Measurements from ENCODE around the gene NLGN1.
"Not testable (repeated sequence)": the region's sequence is repeated elsewhere in the genome, so short reads cannot be mapped to it uniquely, and the experiment has no call there.

Gene NLGN1

DNA sequence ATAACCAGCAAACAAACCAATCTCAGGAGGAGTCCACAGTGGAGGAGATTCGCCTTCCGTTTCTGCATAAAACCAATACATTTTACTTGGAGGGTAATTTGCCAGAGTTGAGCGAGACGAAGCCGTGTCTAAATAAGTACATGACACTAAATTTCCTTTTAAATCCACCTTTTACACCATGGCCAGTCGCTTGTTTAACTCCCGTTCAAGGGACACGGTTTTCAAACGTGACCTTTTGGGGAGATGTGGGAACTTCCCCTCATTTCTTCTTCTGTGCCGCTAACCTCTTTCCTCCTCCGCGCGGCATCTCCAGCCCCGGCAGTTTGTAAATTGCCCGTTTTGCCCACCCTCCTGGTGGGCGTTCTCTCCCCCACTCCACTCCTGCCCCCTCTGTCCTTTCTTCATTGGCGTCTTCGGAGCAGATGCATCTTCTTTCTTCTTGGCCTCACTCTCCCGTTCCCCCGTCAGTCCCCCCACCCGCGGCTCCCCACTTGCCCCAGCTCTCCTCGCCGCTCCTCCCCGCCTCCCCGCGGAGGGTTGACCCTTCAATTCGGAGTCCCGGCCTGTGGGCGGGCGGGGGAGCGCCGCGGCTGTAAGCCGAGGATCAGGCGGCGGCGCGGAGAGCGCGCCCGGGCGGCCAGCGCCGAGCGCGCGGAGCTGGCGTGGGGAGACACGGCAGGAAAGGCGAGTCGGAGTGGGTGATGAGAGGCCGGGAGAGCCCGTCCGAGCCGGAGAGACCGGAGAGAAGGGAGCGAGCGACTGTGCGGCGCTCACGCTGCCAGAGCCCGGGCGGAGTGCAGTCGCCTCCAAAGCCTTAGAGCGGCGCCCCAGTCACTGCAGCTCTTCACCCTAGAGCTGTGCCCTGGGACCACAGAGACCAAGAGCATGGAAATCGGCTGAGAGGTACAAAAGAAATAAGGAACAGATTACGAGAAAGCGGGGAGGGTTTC lies at the start of gene NLGN1:
Gene NLGN1 (plus strand): TSS at position 584 of the 950 bp plus-strand sequence.
- DNase-seq (ENCODE audit: low read depth in 2 of 2), result no peak

DNA sequence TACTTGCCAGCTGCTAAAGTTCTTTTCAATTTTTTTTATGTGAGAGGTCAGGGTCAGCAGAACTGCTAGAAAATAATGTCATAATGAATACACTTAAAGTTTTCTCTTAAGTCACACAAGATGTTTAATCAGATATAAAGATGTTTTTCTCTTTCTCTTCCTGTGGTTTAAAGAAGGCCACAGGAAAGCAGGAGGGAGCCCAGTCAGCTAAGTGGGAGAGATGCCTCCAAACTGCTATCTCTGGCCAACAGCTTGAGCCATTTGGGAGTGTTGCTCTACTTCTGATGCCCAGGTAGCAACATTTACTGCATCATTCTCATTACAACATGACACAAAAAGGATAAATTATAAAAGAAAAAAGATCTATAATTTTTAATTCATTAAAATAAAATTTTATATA lies 45.7 kb upstream of the NLGN1 start:
- no peak for DNase-seq (ENCODE audit: low read depth in 2 of 2)

DNA sequence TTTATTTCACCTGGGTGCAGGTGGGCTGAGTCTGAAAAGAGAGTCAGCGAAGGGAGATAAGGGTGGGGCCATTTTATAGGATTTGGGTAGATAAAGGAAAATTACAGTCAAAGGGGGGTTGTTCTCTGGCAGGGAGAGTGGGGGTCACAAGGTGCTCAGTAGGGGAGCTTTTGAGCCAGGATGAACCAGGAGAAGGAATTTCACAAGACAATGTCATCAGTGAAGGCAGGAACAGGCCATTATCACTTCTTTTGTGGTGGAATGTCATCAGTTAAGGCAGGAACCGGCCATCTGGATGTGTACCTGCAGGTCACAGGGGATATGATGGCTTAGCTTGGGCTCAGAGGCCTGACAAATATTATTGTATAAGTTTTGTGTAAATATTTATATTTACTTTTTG lies 44.4 kb upstream of the NLGN1 start:
- DNase-seq (ENCODE audit: low read depth in 2 of 2), result not testable (repeated sequence)

DNA sequence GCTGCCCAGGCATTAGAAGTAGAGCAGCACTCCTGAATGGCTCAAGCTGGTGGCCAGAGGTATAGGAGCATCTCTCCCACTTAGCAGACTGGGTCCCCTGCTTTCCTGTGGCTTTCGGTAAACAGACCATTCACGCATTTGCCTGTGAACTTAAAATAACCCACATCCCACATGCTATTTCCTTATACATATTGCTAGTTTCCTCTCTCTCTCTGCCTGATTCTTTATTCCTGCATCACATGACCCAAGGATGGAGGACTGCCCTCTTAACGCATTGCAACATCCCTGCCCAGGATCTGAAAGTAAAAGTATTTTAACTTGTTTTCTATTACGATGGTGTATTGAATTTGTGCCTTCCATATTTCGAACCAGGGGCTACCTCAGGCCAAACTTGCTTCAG lies 43.4 kb upstream of the NLGN1 start:
- DNase-seq (ENCODE audit: low read depth in 2 of 2), result no peak

- DNase-seq (ENCODE audit: low read depth in 2 of 2), result no peak
Observed at GRCh38 chr3:173371848-173372487, 25.6 kb upstream of the NLGN1 start.

DNA sequence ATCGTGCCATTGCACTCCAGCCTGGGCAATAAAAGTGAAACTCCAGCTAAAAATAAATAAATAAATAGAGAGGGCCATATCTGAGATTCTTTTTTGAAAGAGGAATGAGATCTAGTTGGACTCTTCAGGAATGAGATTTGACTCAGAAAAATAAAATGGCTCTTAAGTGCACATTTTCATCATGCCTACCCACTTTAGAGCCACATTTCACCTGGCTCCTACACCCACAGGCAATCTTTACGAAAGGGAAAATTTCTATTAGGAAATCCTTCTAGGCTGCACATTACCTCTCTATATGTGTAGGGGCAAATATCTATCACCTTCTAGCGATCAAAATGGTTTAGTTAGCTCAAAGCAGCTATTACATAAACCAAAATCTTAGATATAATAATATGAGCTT lies 16.9 kb upstream of the NLGN1 start:
- DNase-seq (ENCODE audit: low read depth in 2 of 2), result no peak

DNA sequence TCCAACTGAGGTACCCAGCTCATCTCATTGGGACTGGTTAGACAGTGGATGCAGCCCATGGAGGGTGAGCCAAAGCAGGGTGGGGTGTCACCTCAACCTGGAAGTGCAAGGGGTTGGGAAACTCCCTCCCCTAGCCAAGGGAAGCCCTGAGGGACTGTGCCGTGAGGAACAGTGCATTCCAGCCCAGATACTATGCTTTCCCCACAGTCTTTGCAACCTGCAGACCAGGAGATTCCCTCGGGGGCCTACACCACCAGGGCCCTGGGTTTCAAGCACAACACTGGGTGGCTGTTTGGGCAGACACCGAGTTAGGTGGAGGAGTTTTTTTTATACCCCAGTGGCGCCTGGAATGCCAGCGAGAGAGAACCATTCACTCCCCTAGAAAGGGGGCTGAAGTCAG lies 15.6 kb upstream of the NLGN1 start:
- not testable (repeated sequence) for DNase-seq (ENCODE audit: low read depth in 2 of 2)

DNA sequence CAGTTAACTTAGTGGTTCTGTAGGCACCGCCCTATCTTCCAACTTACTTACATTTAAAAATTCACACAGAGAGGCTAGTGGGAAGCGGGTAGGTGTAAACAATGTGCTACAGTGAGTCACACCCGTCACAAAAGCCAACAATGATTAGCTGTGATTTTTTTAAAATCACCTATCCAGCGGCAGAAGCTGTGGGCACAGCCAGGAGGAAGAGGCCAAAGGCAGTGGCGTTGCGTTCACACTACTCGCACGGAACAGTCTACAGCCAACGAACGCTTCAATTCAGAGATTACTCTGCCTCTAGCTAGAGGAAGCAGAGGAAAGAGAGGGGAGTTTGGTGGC lies 2.5 kb upstream of the NLGN1 start:
- no peak for DNase-seq (ENCODE audit: low read depth in 2 of 2)

- DNase-seq (ENCODE audit: low read depth in 2 of 2), result peak; percentile 7 to 35
Observed at GRCh38 chr3:173395412-173396181, 1.9 kb upstream of the NLGN1 start.

GRCh38 chr3:173396191-173397041 lies 1.1 kb upstream of the NLGN1 start:
- DNase-seq (ENCODE audit: low read depth in 2 of 2), result no peak

DNA sequence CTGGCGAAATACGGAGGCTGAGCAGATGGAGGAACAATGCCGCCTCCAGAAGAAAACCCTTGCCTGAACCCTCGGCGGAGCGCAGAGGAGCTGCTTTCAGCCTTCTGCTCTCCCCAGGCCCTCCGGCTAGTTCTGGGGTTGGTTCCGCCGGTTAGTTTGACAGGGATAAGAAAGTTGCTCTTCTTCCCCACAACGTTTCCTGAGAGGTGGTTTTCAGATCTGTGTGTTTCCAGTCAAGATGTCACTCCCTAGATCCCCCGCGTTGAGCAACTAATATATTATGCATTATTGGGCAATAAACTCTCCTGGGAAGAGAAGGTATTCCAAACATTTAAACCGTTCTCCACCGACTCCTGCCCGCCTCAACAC lies 551 bp downstream of the NLGN1 start:
- no peak for DNase-seq (ENCODE audit: low read depth in 2 of 2)

DNA sequence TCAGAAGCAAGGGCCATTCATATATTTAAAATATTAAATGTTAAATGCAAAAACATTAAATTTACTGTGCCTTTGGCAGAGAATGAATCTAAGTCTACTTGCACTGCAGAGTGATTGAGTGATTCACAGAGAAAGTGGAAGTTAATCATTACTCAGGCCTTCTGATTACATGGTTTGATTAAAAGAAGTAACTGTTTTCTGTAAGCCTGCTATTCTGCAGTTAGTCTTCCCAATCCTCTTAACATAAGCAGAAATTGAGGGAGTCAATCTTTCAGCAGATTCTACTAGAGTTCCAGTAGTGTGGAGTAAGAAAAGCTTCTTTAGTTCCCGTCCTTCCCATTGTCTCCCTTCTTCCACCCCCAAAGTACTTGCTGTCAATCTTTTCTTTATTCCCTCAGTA lies 1.5 kb downstream of the NLGN1 start:
- DNase-seq (ENCODE audit: low read depth in 2 of 2), result no peak

GRCh38 chr3:173401369-173401768 lies 3.8 kb downstream of the NLGN1 start:
- DNase-seq (ENCODE audit: low read depth in 2 of 2), result no peak

DNA sequence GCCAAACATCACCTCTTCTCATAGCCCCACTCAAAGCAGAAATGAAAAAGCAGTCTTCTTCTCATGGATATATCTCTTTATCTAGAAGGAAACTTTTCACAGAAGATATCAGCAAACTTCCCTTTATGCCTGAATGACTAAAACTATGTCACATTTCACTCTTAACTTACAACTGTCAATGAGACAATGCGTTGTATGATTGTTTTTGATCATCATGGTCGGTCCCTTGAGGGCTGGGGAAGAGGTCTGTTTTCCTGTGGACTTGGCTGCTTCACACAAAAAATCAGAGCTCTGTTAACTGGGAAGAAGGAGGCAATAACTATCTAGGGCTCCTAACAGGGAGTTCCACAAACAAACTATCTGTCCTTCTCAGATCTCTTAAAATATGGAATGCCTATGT lies 5.1 kb downstream of the NLGN1 start:
- no peak for DNase-seq (ENCODE audit: low read depth in 2 of 2)

DNA sequence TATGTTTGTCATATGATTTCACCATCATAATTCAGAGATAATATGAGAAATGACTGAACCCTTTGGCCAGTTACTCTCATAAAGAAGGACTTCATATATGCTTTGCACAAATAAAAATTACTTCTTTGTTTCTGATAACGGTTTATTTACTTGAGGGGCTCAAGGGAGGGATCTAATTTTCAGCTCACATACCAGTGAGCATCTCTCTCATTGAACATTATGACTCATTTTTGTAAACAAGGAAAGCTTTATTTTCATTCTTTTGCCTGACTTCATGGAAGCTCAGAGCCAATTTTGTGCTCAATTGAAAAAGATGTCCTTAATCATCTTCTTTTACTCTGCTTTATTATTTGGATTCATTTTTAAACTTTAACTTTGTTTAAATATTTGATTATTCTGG lies 5.8 kb downstream of the NLGN1 start:
- DNase-seq (ENCODE audit: low read depth in 2 of 2), result no peak

DNA sequence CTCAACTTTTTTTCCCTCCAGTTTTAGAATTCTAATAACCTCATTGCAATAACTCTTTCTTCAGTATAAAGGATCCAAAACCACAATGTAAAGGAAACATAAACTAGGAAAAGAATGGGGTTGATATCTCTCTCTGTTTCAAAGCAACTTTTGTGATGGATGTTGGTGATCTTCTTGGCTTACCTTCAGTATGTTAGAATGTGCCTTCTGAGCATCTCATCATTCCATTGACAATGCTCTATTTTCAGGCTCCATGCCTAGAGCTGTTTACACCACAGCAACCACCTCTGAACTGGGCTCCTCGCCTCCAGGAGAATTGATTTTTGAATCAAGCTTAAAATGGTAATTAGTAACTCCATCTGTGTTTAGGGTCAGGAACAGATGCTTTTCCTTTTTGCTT lies 6.6 kb downstream of the NLGN1 start:
- DNase-seq (ENCODE audit: low read depth in 2 of 2), result no peak

- DNase-seq (ENCODE audit: low read depth in 2 of 2), result no peak
Observed at GRCh38 chr3:173410436-173410835, 12.9 kb downstream of the NLGN1 start.

GRCh38 chr3:173410849-173411248 lies 13.3 kb downstream of the NLGN1 start:
- no peak for DNase-seq (ENCODE audit: low read depth in 2 of 2)

- DNase-seq (ENCODE audit: low read depth in 2 of 2), result no peak
Observed at GRCh38 chr3:173411375-173411973, 13.9 kb downstream of the NLGN1 start.

DNA sequence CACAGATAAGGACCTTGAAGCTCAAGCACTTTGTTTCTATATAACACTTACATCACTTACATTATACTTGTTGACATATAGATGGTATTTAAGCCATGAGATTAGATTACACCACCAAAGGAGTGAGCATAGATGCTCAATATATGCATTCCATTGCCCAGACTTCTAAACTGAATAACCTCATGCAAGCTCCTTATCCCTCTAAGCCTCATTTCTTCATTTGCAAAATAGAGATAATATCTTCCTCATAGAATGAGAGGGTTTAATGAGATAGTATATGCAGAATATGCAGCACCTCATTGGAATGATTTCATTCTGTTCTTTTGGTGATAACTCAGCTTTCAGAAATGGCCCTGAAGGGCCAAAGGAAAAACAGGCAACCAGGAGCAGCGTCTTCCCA lies 18.5 kb downstream of the NLGN1 start:
- no peak for DNase-seq (ENCODE audit: low read depth in 2 of 2)

DNA sequence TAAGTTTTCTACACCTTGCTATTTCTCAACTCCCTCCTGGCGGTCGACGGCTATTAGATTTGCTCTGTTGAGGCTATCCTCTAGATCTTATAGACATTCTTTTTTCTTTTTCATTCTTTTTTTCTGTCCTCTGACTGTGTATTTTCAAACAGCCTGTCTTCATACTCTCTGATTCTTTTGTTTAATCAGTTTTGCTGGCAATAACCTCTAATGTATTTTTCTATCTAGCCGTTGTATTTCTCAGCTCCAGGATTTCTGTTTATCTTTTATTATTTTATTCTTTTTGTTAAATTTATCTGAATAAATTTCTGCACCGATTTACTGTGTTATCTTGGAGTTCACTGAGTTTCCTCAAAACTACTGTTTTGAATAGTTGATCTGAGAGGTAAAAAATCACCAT lies 31.5 kb downstream of the NLGN1 start:
- DNase-seq (ENCODE audit: low read depth in 2 of 2), result no peak

Data from stimulated activated CD8-positive, alpha-beta memory T cell treated with anti-CD3 and anti-CD28 coated beads, Interleukin-7, amount 100 ng/mL, for 4 hours (primary cell).